HG03097 (cell line): ENCODE results near the gene FCAMR.

Experiments used
- ATAC-seq: cut with Tn5 transposase; IDR thresholded peaks from one replicate; pipeline ENCODE4 v1.9.1; 2021; ENCODE audit not compliant: unreplicated experiment, low FRiP score

FCAMR gene

DNA sequence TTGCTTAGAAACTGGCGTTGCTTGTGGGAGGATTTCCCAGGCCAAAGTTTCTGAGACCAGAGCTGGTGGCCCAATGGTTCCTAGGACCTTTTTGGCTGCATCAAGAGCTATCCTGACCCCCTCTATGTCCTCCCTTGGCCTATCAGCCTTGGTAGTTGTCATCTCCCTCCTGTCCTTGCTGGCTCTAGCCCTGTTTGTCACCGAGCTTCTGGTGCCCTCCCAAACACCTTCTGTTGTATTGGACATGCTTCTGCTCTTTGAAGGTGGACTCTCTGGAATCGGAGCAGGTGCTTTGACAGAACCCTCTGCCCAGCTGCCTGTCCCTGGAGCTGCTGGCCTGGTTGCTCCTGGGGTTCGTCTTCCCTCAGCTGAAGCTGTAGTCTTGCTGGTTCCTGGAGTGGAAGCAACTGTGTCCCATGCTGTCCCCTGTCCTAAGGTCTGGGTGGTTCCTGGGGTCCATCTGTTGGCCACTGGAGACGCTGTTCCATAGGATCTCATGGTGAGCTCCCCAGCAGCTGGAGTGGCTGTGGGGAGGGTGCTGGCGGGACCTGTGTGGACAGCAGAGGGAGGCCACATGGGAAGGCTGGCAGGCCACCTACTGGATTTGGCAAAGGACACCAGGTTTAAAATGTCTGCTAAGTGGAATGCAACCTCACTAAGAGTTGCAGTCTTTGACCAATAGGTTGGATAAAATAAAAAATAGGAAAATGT is 9.4 kb downstream of the FCAMR start:
- ATAC-seq: no peak

DNA sequence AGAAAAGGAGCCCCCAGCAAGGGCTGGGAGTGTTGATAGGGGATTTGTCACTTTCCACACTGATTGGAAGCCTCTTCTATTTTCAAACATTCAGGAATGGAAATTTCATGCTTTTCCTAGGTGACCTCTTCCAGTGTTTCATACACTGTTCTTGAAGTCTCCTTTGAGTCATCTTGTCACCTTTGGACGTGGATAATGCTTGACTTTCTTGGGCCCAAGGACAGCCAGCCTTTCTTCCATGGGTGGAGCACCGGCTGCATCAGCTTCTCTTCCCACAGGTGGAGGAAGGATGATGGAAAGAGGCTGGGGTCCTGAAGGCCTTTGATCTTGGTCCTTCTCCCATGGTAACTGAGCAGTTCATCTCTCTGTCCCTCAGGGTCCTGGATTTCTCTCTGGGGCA is 12.1 kb downstream of the FCAMR start:
- no peak for ATAC-seq

DNA sequence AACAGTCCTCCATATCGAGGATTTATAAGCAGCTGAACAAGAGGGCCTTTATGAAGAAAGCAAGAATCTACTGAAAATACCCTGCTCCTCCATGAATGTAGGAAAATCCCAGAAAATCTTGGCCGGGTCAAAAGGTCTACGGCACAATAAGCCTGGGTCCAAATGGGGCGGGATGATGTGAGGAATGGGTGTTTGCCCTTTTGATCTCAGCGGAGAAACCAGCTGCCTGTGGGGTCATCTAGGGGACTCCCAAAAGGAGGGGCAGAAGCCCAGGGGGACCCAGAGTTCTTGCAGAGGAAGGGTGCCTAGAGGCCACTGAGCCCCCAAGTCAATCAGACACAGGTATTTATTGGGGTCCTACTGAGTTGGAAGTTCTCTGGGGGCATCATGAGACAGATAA is 12.6 kb downstream of the FCAMR start:
- no peak for ATAC-seq

- no peak for ATAC-seq
These were observed 14.5 kb downstream of the FCAMR start for GRCh38 chr1:206955476-206956451.

GRCh38 chr1:206954459-206955342 is 15.6 kb downstream of the FCAMR start:
- ATAC-seq: no peak

DNA sequence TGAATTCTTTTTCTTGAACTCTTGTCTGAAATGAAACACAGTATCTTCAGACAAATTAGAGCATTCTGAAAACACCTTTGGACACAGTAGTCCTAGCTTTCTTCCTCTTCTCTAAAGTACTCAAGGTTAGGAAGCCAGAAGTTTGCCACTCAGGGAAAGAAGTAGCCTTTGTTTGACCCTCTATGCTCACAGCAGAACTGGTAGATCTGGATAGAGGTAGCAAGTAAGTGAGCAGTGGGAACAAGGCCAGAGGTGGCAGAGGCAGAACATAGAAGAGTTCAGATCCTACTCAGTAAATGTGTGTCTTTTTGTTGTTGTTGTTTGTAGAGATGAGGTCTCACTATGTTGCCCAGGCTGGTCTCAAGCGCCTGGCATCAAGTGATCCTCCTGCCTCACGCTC is 16.6 kb downstream of the FCAMR start:
- ATAC-seq: no peak

- ATAC-seq: no peak
These were observed 17.1 kb downstream of the FCAMR start for GRCh38 chr1:206953126-206953525.

DNA sequence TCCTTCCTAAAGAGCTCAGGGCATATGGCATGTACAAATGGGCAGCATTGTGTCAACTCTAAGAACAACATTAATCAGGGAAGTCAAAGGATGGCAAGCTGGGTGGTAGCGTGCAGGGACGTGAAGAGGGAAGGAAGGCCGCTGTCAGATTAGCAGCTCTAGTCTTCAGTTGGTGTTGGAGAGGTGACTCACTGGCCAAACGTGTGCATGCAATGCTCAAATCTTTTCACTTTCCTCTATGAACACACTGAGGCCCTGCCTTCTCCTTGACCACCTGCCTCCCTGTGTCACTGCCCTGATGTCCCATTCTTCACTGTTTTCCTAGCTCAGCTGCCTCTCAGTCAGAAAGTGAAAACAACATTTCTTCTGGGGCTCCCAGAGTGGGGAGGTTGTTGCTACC is 18.1 kb downstream of the FCAMR start:
- ATAC-seq: no peak

GRCh38 chr1:206951318-206952100 is 18.8 kb downstream of the FCAMR start:
- ATAC-seq: peak; percentile 35

DNA sequence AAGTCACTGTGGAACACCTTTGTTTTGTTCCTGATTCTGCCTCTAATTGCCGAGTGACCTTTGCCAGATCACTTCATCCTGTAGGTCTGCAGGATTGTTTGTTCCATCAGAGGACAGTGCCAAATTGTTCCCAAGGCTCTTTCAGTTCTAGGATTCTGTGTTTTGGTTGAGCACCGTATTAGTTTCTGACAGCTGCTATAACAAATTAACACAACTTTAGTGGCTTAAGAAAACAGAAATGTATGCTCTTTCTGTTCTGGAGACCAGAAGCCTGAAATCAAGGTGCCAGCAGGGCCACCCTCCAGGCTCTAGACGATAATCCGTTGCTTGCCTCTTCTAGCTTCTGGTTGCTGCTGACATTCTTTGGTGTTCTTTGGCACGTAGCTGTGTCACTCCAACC is 20.6 kb downstream of the FCAMR start:
- ATAC-seq: no peak

- no peak for ATAC-seq
These were observed 21.1 kb downstream of the FCAMR start for GRCh38 chr1:206949208-206949607.

DNA sequence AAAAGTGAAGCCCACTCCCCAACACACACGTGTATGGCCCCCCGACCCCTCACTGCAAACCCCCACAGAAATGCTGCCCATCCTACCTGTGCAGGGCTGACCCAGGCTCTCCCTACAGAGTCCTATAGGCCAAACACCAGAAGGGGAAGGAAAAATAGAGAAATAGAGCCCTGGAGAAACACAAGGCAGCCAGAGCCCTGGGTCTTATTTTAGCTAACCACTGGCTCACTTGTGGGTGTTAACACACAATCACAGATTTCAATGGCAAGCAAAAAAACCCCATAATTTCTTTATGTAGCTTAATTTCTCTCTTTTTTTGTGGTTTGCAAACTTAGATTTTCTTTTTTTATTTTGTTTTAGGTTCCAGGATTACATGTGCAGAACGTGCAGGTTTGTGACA is 23.0 kb downstream of the FCAMR start:
- no peak for ATAC-seq

DNA sequence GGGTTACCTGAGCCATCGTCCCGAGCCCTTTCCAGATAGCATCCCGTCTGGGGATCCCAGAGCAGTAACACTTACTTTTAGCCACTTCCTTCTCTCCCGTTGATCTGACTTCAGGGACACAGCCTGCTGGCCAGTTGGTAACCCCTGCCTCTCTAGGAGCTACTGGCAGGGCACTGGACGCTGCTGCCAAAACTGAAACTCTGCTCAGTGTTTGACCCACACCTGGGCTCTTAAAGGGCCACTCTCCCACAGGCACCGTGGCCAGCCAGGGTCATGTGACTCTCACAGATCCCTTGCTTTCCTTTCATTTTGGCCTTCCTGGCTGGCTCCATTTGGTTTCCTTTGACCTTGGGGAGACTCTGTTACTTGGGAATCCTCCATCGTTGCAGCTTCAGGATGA is 24.0 kb downstream of the FCAMR start, which contains the start of gene PIGR:
TSS of gene PIGR (minus strand) at position 206 of the 400 bp plus-strand sequence. CDS start 5,935 bp downstream, outside the sequence.
- ATAC-seq: no peak

DNA sequence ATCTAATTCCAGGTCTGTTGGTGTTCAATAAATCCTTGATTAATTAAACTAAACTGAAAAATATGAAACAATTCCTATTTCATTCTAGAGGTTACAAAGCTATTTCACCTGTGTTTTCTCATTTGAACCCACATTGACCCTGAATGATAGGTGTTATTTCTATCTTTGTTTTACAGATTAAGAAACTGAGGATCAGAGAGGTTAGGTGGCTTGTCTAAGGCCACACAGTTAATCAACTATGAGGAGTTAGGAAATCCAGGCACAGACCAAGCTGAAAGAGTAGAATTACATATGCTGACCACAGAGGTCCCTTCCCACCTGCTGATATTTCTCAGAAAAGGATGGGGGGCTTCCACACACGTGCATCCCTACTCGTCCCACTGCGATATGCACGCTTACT is 24.5 kb downstream of the FCAMR start:
- no peak for ATAC-seq

GRCh38 chr1:206944703-206945102 is 25.6 kb downstream of the FCAMR start:
- no peak for ATAC-seq

GRCh38 chr1:206941766-206942418 is 28.4 kb downstream of the FCAMR start:
- no peak for ATAC-seq

- no peak for ATAC-seq
These were observed 29.7 kb downstream of the FCAMR start for GRCh38 chr1:206940588-206940936.

GRCh38 chr1:206939841-206940587 is 30.2 kb downstream of the FCAMR start:
- no peak for ATAC-seq

GRCh38 chr1:206939131-206939530 is 31.1 kb downstream of the FCAMR start:
- ATAC-seq: no peak
